Fibroblast of pulmonary artery (primary cell): Measurements from ENCODE around the gene CDH11.

Source experiments
- DNase-seq: peaks from one replicate; pipeline ENCODE4 v3.0.0-alpha.2; 2010; ENCODE audit warnings: low read depth
- H3K4me3 ChIP-seq: replicated peaks from 2 replicates; pipeline ENCODE4 v1.5.1; 2011; ENCODE audit warnings: low read depth, mild to moderate bottlenecking, control low read depth, low read length, moderate library complexity
- CTCF ChIP-seq: IDR thresholded peaks from 2 replicates; pipeline ENCODE4 v1.5.1; 2011; ENCODE audit warnings: mild to moderate bottlenecking, control low read depth, low read length, inconsistent platforms; ENCODE audit errors: missing control alignments

The CDH11 gene

GRCh38 chr16:64991001-64991400, 130.9 kb downstream of the CDH11 start:
- TF ChIP-seq CTCF, result no peak

GRCh38 chr16:64990101-64990500, 131.8 kb downstream of the CDH11 start:
- H3K4me3 ChIP-seq, result no peak overlapping the region
- TF ChIP-seq CTCF, result no peak
- DNase-seq, result no peak

More at GRCh38 chr16:64991001-64991400, 130.9 kb downstream of the CDH11 start:
- no peak overlapping the region for H3K4me3 ChIP-seq
- DNase-seq, result no peak

GRCh38 chr16:64989050-64989449, 132.8 kb downstream of the CDH11 start:
- no peak overlapping the region for H3K4me3 ChIP-seq
- no peak for TF ChIP-seq CTCF
- DNase-seq, result no peak

GRCh38 chr16:64983963-64984362, 137.9 kb downstream of the CDH11 start:
- peak; percentile 80 for TF ChIP-seq CTCF
- peak; percentile 90 for DNase-seq

GRCh38 chr16:64983231-64983630, 138.6 kb downstream of the CDH11 start:
- no peak overlapping the region for H3K4me3 ChIP-seq
- no peak for DNase-seq
- no peak for TF ChIP-seq CTCF

More at GRCh38 chr16:64983963-64984362, 137.9 kb downstream of the CDH11 start:
- no peak overlapping the region for H3K4me3 ChIP-seq

GRCh38 chr16:64982581-64982980, 139.3 kb downstream of the CDH11 start:
- H3K4me3 ChIP-seq, result no peak overlapping the region
- no peak for TF ChIP-seq CTCF
- no peak for DNase-seq

- TF ChIP-seq CTCF, result no peak
- no peak for DNase-seq
- no peak overlapping the region for H3K4me3 ChIP-seq
These were observed 140.1 kb downstream of the CDH11 start for GRCh38 chr16:64981568-64982281.
